Astrocyte (in vitro differentiated cells and primary cell): ENCODE results near the gene HNRNPF.

Source experiments
- CTCF ChIP-seq: IDR thresholded peaks from 2 replicates; pipeline ENCODE4 v1.5.1; 2011; ENCODE audit warnings: low read depth, mild to moderate bottlenecking, inconsistent platforms, low read length, moderate library complexity; ENCODE audit not compliant: insufficient read depth
- EZH2 ChIP-seq: IDR thresholded peaks from 2 replicates; pipeline ENCODE4 v1.6.1; 2012; ENCODE audit warnings: mild to moderate bottlenecking, low read length, inconsistent platforms; ENCODE audit not compliant: insufficient read depth

GRCh38 chr10:43347997-43348396, 61.0 kb downstream of the HNRNPF start:
- no peak for TF ChIP-seq CTCF
- no peak for TF ChIP-seq EZH2
